Activated T-cell treated with anti-CD3 and anti-CD28 coated beads for 4 hours (primary cell): ENCODE results near the gene ZNF460.

Experiments
- DNase-seq: peaks from one replicate; pipeline ENCODE4 v3.0.0-alpha.2; 2020

The ZNF460 gene

DNA sequence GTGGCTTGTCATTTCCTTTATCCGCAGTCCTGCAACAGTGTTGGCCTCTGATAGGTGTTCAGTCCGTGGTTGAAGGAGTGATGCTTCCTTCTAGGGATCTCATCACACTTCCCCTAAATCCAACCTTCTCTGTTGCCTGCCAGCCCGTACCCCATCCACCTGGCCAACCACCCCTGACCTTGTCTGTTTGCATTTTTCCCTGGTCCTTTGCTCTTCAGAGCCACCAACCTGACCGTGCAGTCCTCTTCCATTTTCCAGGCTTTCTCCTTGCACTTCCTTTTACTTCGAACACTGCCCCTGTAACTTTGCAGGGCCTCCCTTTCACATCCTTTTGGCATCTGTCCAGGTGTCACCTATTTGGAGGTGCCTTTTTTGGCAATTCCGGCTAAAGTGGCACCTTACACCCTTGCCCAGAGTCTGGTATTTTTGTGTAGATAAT, 696 bp downstream of the ZNF460 start:
- peak; percentile 6 for DNase-seq

GRCh38 chr19:57282011-57282643, 1.8 kb downstream of the ZNF460 start:
- no peak for DNase-seq

GRCh38 chr19:57288373-57288772, 8.1 kb downstream of the ZNF460 start:
- no peak for DNase-seq

GRCh38 chr19:57290970-57291369, 10.7 kb downstream of the ZNF460 start:
- no peak for DNase-seq

DNA sequence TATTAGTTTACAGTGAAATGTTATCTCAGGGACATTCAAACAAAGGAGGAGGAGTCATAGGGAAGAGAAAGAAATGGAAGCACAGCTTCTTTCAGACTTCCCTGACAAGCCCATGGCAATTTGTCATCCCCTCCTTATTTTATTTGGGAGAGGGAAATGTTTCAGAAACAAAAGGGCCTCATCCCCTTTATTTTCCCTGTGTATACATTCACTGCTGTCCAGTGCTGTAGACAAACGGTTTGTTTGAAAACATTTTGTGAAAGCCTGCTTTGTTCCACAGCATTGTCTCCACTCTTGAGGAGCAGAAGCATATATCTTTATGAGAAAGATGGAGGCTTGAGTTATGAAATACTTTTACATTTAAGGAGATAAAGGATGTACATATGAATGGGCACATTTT, 12.3 kb downstream of the ZNF460 start:
- no peak for DNase-seq

DNA sequence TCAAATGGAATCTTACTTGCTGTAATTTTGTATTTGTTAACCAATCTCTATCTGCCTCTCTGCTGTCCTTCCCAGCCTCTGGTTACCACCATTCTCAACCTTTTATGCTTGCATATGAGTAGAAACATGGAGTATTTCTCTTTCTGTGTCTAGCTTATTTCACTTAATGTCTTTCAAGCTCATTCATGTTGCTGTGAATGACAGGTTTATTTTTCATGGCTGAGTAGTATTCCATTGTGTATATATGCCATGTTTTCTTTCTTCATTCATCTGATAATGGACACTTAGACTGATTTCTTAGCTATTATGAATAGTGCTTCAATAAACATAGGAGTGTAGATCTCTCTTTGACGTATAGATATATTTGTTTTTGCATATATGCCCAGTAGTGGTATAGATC, 13.4 kb downstream of the ZNF460 start:
- DNase-seq: no peak

DNA sequence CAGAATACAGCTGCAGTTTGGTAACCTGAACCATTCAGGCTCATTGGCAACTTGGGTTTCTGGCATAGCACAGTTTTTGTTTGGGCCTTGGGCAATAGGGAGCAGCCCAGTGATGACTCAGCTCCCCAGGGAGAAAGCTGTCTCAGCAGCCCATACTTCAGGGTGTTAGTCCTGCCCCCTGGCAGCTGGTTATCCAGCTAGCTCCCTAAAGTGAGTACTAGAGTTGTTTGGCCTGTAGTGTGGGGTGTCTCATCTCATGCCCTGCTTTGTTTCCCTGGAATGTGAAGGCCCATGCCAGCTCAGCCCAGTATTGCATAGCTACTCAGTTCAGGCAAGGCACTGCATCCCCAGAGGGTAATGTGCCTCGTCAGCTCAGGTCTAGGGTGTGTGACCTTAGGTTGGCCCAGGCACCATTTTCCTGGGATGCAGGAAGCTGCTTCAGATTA, 21.8 kb downstream of the ZNF460 start:
- DNase-seq: no peak

DNA sequence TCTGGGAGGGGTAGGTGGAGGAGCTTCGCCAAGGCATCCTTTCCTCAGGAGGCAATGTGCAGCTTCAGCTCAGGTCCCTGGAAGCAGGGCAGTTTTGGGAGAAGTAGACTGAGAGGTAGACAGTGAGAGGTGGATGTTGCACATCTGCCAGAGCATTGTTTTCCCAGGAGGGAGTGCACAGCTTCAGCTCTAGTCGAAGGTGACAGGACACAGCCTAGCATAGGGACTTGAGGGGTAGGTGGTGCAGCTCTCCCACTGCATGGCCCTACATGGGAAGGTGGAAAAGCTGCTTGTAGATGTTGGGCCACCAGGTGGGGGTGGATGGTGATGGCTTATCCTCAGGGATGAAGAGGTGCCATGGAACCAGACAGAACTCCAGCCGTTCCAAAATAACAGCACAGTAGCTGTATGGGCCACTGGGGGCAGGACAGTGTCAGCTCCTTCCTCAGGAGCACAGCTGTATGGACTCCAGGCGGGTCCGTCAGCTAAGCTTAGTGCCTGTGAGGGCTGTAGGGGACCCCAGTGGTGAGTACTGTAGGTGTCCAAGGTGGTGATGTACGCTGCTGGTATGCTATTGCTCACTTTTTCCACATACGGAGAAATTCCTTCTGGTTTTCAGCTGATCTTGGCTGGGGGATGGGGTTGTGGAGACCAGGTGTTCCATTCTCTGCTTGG, 22.6 kb downstream of the ZNF460 start:
- DNase-seq: no peak

DNA sequence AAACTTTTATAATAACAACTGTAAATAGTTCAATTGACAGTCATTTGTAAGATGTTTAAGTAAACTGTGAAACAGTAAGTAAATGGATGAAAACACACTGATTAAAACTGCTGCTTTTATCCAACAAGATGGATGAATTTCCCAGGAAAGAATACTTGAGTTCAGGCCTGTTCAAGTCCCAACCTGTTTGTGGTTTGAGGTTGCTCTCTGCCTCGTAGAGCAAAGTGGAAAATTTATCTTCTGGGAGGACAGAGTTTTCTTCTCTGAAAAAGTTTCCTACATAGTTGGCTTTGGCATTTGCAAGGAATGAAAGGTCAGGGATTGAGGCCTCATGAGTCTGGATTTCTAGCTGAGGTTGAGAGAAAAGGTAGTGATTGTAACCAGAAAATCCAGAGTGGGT, 24.8 kb downstream of the ZNF460 start:
- no peak for DNase-seq

GRCh38 chr19:57308514-57308913, 28.2 kb downstream of the ZNF460 start:
- DNase-seq: no peak

DNA sequence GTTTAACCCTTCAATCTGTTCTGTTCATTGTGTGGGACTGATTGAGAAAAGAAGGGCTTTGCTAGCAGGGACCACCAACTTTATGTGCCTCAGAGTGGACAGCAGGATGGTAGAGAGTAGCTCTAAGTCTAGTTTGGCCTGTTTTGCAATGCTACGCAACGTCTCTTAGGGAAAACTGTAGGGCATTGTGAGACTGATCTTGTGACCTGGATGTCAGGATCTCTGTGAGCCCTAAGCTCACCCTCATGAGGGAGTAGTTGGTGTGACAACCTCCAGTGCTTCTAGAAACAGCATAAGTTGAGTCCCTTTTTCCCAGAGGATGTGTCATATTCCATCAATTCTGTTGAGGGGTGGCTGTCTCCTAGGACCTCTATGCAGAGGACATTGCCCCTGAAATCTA, 30.5 kb downstream of the ZNF460 start:
- DNase-seq: no peak

- no peak for DNase-seq
Measured at GRCh38 chr19:57314146-57314545, 33.9 kb downstream of the ZNF460 start.

DNA sequence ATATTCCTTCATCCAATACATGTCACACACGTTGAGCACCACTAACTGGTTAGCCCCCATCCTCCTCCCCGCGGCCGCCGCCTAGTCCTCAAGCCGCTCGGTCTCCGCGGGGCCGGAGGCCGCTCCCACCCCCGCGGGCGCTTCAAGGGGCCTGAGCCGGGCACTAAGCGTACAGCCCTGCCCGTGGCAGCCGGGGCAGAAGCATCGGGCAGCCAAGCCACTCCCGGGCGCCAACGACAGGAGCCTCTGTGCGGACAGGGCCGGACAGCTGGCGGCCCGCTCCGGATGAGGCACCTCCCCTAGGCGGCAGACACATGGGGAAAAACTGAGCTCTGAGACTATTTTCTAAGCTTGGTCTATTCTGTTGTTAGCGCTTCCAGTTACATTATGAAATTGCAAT, 37.2 kb downstream of the ZNF460 start:
- no peak for DNase-seq

DNA sequence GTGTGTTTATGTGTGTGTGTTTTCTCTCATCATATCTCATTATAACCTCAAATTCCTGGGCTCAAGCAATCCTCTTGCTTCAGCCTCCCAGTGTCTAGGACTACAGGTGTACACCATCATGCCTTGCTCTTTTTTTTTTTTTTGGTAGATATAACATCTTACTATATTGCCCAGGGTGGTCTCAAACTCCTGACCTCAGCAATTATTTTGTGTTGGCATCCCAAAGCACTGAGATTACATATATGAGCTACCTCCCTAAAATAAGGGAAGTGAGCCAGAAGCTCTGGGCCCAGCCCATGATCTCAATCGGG, 39.5 kb downstream of the ZNF460 start:
- no peak for DNase-seq

- peak; percentile 85 for DNase-seq
Measured at GRCh38 chr19:57320180-57321084, 40.1 kb downstream of the ZNF460 start, which contains the start of gene ZNF543. Gene ZNF543 (plus strand): TSS chr19:57320472. CDS start chr19:57320854, 382 bp downstream.

- DNase-seq: no peak
Measured at GRCh38 chr19:57321116-57321515, 40.8 kb downstream of the ZNF460 start.

DNA sequence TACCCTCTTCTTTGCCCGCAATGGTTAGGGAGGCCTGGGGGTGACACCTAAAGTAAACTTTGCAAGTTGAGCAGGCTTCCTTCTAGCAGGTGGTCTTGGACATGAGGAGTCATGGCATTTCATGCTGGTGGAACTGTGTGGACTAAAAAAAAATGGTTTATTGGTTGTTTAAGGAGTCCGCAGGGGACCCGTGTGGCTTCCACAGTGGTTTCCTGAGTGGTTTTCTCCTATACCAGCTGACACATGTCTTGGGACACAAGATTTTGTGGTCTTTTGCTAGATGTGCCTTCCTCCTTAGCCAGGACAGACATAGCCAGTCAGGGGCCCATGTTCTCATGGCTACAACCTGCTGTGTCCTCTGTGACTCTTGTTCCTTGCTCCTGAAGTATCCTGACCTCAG, 41.5 kb downstream of the ZNF460 start:
- no peak for DNase-seq

GRCh38 chr19:57324992-57325391, 44.7 kb downstream of the ZNF460 start:
- no peak for DNase-seq

DNA sequence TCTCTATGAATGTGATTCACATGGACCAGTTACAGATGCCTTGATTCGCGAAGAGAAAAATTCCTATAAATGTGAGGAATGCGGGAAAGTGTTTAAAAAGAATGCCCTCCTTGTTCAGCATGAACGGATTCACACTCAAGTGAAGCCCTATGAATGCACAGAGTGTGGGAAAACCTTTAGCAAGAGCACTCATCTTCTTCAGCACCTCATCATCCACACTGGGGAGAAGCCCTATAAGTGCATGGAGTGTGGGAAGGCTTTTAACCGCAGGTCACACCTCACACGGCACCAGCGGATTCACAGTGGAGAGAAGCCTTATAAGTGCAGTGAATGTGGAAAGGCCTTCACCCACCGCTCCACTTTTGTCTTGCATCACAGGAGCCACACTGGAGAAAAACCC, 47.7 kb downstream of the ZNF460 start:
- DNase-seq: no peak

DNA sequence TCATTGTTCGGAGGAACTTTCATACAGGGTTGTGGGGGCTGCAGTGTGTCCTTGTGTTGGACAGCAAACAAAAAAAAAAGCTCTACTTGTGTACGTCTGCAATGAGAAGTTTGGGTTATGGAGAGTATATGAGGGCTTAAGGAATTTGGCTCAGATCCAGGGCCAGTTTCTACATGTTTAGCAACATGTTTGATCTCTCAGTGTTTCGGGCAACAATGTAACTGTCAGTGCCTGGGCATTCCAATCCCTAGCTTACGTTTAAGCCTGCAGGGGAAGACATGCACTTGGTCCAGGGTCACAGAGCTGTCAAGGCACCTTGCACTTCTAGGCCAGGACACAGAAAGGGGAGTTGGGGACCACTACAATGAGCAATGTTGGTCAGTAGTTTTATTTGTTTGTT, 53.9 kb downstream of the ZNF460 start:
- DNase-seq: no peak

DNA sequence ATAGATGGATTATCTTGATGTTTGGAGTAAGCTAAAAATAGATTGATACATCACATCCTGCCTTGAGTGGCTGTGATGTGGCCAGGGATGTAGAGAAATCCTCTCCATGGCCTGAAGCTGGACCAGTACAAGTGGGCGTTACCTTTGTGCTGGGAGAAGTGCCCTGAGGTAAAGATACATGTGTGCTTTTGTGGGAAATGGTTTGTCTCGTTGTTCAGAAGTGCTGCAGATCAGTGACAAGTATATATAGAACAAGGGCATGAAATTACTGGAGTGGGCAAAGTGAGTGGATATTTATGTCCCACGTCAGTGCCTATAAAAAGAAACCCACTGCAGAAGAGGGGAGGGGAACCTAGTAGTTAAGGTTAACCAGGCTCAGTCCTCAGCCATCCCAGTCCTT, 58.6 kb downstream of the ZNF460 start:
- no peak for DNase-seq

- no peak for DNase-seq
Measured at GRCh38 chr19:57342582-57342981, 62.3 kb downstream of the ZNF460 start.
